GM19351 (cell line): ENCODE measurements around the gene GTF2A1L.

Source experiments
- ATAC-seq: cut with Tn5 transposase; IDR thresholded peaks from one replicate; pipeline ENCODE4 v1.9.1; 2021; ENCODE audit warnings: mild to moderate bottlenecking, moderate library complexity; ENCODE audit not compliant: unreplicated experiment

Gene GTF2A1L

GRCh38 chr2:48728295-48728694, 110.6 kb downstream of the GTF2A1L start:
- no peak for ATAC-seq

- no peak for ATAC-seq
Observed at GRCh38 chr2:48728840-48729239, 111.2 kb downstream of the GTF2A1L start.
